HEK293T (cell line): Measurements from ENCODE around the gene SATL1.
"Not testable (repeated sequence)": the region's sequence is repeated elsewhere in the genome, so short reads cannot be mapped to it uniquely, and the experiment has no call there.

ENCODE experiments used
- CTCF ChIA-PET: fragments of 350-600 bp; formaldehyde crosslinking; extraction: SDS; loops from one replicate; lab custom pipeline; 2021; ENCODE audit warnings: antibody characterized with exemption, inconsistent platforms; lab: Yijun Ruan, JAX
- POLR2A ChIA-PET: fragments of 350-600 bp; formaldehyde crosslinking; extraction: SDS; loops from one replicate; lab custom pipeline; 2020; ENCODE audit warnings: antibody characterized with exemption, inconsistent platforms; lab: Yijun Ruan, JAX
- DNase-seq: peaks from one replicate; pipeline ENCODE4 v3.0.0; 2012; ENCODE audit warnings: mixed read lengths; ENCODE audit errors: extremely low spot score
- ARNT ChIP-seq: fragments of 450-650 bp; IDR thresholded peaks from 2 replicates; pipeline ENCODE4 v1.6.1; 2017; ENCODE audit warnings: mild to moderate bottlenecking
- BHLHE40 ChIP-seq: fragments of 450-650 bp; IDR thresholded peaks from 2 replicates; pipeline ENCODE4 v1.6.1; 2016; ENCODE audit warnings: mild to moderate bottlenecking, moderate library complexity, borderline replicate concordance
- CTBP1 ChIP-seq: fragments of 450-650 bp; IDR thresholded peaks from 2 replicates; pipeline ENCODE4 v1.6.1; 2016; ENCODE audit warnings: borderline replicate concordance
- ELF4 ChIP-seq: fragments of 450-650 bp; IDR thresholded peaks from 2 replicates; pipeline ENCODE4 v1.6.1; 2017; ENCODE audit warnings: antibody characterized with exemption
- FOXA1 ChIP-seq: fragments of 450-650 bp; IDR thresholded peaks from 2 replicates; pipeline ENCODE4 v1.6.1; 2016; ENCODE audit warnings: mild to moderate bottlenecking
- FOXK2 ChIP-seq: fragments of 450-650 bp; IDR thresholded peaks from 2 replicates; pipeline ENCODE4 v1.6.1; 2016; ENCODE audit warnings: mild to moderate bottlenecking
- FOXM1 ChIP-seq: fragments of 450-650 bp; IDR thresholded peaks from 2 replicates; pipeline ENCODE4 v1.6.1; 2017; ENCODE audit warnings: mild to moderate bottlenecking, borderline replicate concordance
- HDGF ChIP-seq: fragments of 450-650 bp; IDR thresholded peaks from 2 replicates; pipeline ENCODE4 v1.6.1; 2017; ENCODE audit warnings: antibody characterized with exemption, borderline replicate concordance
- L3MBTL2 ChIP-seq: fragments of 450-650 bp; conservative IDR thresholded peaks from 2 replicates; pipeline ENCODE4 v1.6.1; 2016; ENCODE audit warnings: mild to moderate bottlenecking
- LEF1 ChIP-seq: fragments of 450-650 bp; IDR thresholded peaks from 2 replicates; pipeline ENCODE4 v1.6.1; 2017; ENCODE audit warnings: mild to moderate bottlenecking, borderline replicate concordance
- NFRKB ChIP-seq: fragments of 450-650 bp; IDR thresholded peaks from 2 replicates; pipeline ENCODE4 v1.6.1; 2016; ENCODE audit warnings: mild to moderate bottlenecking, moderate library complexity
- PKNOX1 ChIP-seq: fragments of 450-650 bp; IDR thresholded peaks from 2 replicates; pipeline ENCODE4 v1.6.1; 2016
- SP1 ChIP-seq: fragments of 450-650 bp; IDR thresholded peaks from 2 replicates; pipeline ENCODE4 v1.6.1; 2017
- SUZ12 ChIP-seq: fragments of 450-650 bp; IDR thresholded peaks from 2 replicates; pipeline ENCODE4 v1.6.1; 2016; ENCODE audit warnings: mild to moderate bottlenecking
- TARDBP ChIP-seq: fragments of 450-650 bp; IDR thresholded peaks from 2 replicates; pipeline ENCODE4 v1.6.1; 2016
- ZNF384 ChIP-seq: fragments of 450-650 bp; IDR thresholded peaks from 2 replicates; pipeline ENCODE4 v1.6.1; 2016

Gene SATL1

GRCh38 chrX:85111347-85111746 is 132.2 kb downstream of the SATL1 start:
- ChIA-PET CTCF (interaction anchor here (0.7 to 1.4 kb wide), 3 partner anchors 11 to 471 kb away, joined by 3 to 4 read pairs (median 4); no protein-coding TSS in a partner anchor), POLR2A (no interaction called here)
- DNase-seq: peak; percentile 9
- TF ChIP-seq FOXK2 (no peak), ELF4 (no peak), ZNF384 (no peak), FOXA1 (no peak), HDGF (no peak), L3MBTL2 (no peak), FOXM1 (no peak), BHLHE40 (no peak), CTBP1 (no peak), PKNOX1 (no peak), SUZ12 (no peak), NFRKB (no peak)

GRCh38 chrX:85109235-85109634 is 134.3 kb downstream of the SATL1 start:
- TF ChIP-seq BHLHE40: no peak
- TF ChIP-seq ARNT: no peak
- TF ChIP-seq ZNF384: no peak
- no peak for TF ChIP-seq SUZ12
- no peak for TF ChIP-seq SP1
- TF ChIP-seq ELF4: no peak
- TF ChIP-seq CTBP1: no peak
- no peak for TF ChIP-seq NFRKB
- TF ChIP-seq FOXM1: no peak
- no peak for TF ChIP-seq FOXK2
- no peak for TF ChIP-seq FOXA1
- ChIA-PET CTCF (interaction anchor here (0.6 to 1.3 kb wide), 5 partner anchors 11 to 420 kb away, joined by 3 to 4 read pairs (median 3); no protein-coding TSS in a partner anchor), POLR2A (no interaction called here)
- DNase-seq: peak; percentile 65

- POLR2A ChIA-PET: no interaction called here
Observed at GRCh38 chrX:85108165-85108564, 135.4 kb downstream of the SATL1 start.

GRCh38 chrX:85107407-85107806 is 136.2 kb downstream of the SATL1 start:
- TF ChIP-seq FOXA1: no peak
- TF ChIP-seq SUZ12: no peak
- TF ChIP-seq HDGF: no peak
- TF ChIP-seq FOXK2: no peak
- TF ChIP-seq ARNT: no peak
- TF ChIP-seq BHLHE40: no peak
- no peak for TF ChIP-seq NFRKB
- TF ChIP-seq LEF1: no peak
- no peak for TF ChIP-seq TARDBP
- TF ChIP-seq PKNOX1: no peak
- TF ChIP-seq ELF4: no peak
- ChIA-PET CTCF (no interaction called here), POLR2A (no interaction called here)
- DNase-seq: no peak

More at GRCh38 chrX:85108165-85108564, 135.4 kb downstream of the SATL1 start:
- TF ChIP-seq BHLHE40 (no peak), LEF1 (no peak), ARNT (no peak), ELF4 (no peak), FOXM1 (no peak), PKNOX1 (no peak), FOXK2 (no peak), L3MBTL2 (no peak), ZNF384 (no peak), TARDBP (no peak)
- CTCF ChIA-PET: no interaction called here
- DNase-seq: no peak

GRCh38 chrX:85089321-85089840 is 154.2 kb downstream of the SATL1 start:
- DNase-seq: no peak
- TF ChIP-seq CTBP1 (no peak), TARDBP (no peak), ARNT (no peak), FOXK2 (no peak), BHLHE40 (no peak), ELF4 (no peak), LEF1 (no peak)
- POLR2A ChIA-PET: no interaction called here
- CTCF ChIA-PET: no interaction called here

GRCh38 chrX:85084770-85085393 is 158.7 kb downstream of the SATL1 start:
- peak; percentile 53 for DNase-seq
- CTCF ChIA-PET: interaction anchor here (0.7 kb wide), 1 partner anchor 9 kb away, joined by 4 read pairs; no protein-coding TSS in a partner anchor
- no peak for TF ChIP-seq L3MBTL2
- TF ChIP-seq ARNT: no peak
- no peak for TF ChIP-seq SUZ12
- no peak for TF ChIP-seq HDGF
- no peak for TF ChIP-seq CTBP1
- no peak for TF ChIP-seq ELF4
- no peak for TF ChIP-seq BHLHE40
- TF ChIP-seq LEF1: no peak
- TF ChIP-seq ZNF384: no peak
- no peak for TF ChIP-seq FOXA1
- no peak for TF ChIP-seq FOXM1
- no peak for TF ChIP-seq PKNOX1
- no peak for TF ChIP-seq NFRKB
- TF ChIP-seq FOXK2: no peak
- POLR2A ChIA-PET: no interaction called here

GRCh38 chrX:85077247-85077646 is 166.3 kb downstream of the SATL1 start:
- DNase-seq, POLR2A ChIA-PET, CTCF ChIA-PET: not testable (repeated sequence)
